UCSD-AML1 (cell line): ENCODE results near the gene DRD2.

ENCODE experiments used
- DNase-seq: peaks from one replicate; lab custom pipeline; 2025; ENCODE audit not compliant: unreplicated experiment; lab: John Stamatoyannopoulos, UW

DRD2 gene

GRCh38 chr11:113447621-113448315 lies 27.4 kb downstream of the DRD2 start:
- DNase-seq, result no peak

DNA sequence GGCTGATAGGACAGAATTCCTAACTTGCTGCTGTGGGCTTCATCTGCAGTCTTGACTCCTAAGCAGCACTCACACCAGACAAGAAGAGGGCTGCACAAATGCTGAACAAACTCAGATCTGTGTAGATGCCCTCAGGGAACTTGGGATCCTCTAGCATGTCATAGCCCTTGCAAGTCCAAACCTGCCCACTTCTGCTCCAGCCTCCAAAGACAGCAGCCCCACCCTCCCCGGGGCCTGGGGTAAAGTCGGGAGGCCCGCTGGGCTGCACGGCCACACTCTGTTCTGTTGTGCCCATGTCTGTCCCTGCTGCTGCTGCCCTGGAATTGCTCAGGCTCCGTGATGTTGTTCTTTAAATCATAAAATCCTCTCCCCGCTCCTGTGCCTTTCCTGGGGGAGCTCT lies 28.3 kb downstream of the DRD2 start:
- no peak for DNase-seq

- no peak for DNase-seq
Measured at GRCh38 chr11:113446112-113446511, 29.1 kb downstream of the DRD2 start.

DNA sequence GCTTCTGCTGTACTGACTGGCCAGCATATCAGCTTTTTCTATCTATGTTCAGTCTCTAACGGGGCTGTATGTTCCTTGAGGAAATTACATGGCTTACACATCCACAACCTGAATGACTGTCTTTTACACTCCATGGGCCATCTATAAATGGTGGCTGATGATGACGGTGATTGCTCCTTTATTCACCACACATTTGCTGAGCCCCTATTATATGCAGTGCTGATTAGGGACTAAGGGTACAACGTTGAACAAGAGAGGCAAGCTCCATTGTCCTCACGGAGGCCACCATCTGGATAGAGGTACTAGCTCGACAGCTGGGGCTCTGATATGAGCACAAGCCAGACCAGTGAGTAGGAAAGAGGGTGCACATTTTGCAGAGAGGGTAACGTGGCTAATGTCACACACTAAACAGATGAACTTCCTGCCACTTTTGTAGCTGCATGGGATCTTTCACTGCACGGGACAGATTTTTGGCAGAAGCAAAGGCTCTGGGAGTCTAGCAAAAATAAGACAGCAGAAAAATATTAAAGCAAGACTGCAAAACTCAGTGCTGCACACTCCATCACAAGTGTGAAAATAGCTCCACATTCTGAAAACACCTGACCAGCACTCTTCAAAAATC lies 30.6 kb downstream of the DRD2 start:
- no peak for DNase-seq

GRCh38 chr11:113440816-113441215 lies 34.4 kb downstream of the DRD2 start:
- no peak for DNase-seq

DNA sequence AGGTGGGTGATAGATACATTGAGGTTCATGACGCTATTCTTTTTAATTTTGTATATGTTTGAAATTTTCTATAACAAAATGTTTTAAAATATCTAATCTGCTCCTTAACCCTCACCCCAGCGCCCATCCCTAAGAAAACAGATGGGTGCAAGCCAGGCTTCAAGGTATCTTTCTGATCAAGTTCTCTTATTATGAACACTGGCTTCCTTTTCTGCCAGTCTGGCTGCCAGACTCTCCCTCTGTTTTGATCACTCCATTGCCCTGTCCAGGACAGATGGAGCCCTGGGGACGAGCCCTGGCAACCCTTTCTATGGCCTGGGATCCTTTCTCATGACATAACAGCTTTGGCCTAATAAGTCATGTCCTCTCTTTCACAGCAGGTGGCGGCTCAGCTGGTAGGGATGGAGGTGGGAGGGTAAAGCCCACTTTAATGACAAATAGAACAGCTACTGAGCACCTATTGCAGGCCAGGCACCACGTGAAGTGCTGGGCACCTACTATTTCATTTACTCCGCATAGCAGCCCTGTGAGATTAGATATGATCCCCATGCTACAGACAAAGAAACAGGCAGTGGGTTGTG lies 38.4 kb downstream of the DRD2 start:
- DNase-seq, result no peak

DNA sequence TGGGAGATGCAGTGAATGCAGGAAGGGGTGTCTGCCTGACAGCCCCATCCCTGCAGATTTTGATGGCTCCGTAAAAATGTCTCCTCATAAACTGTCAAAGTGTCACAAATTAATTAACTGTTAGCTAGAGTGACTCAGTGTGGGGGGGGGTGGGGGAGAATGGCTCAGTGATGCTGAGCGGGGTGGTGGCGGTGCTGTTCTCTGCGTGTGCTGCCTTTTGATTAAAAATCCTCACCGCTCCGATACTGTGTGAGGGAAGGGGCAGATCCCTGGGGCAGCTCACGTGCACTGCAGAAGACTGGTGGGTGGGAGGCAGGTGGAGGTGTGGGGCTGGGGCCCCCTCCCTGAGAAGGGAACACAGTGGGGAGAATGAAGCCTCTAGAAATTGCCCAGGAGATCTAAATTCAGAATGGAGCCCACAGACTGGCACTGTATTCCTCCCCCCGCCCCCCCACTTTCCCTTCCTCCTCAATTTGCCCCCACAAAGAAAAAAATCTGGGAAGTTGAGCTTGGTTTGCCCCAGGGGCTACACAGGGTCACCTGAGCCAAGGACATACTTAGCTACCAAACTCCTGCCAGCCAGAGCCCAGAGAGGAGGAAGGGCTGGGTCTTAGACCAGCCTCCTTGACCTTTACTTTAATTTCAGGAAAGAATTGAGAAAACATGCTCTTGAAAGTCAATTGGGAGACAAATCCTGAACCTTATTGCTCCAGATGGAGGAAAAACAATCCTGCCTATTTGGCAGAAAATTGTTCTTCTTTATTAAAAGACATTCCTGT lies 39.8 kb downstream of the DRD2 start:
- DNase-seq, result no peak

DNA sequence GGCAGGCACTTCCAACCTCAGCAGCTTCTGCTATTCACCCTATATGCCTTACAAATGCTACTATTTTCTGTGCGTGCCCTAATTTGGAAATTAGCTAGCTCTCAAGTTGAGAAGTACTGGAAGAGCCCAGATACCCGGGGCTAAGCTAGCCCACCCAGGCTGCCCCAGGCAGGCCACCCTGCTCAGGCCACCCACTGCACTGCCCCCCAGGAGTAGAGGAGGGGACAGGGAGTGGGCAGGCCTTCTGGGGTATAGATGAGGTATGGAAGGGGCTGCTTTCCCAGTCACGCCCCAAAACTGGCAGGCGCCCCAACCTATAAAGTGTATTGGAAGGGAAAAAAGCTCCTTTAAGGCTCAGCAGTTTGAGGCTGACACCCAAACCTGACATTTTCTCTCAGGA lies 43.5 kb downstream of the DRD2 start:
- no peak for DNase-seq

DNA sequence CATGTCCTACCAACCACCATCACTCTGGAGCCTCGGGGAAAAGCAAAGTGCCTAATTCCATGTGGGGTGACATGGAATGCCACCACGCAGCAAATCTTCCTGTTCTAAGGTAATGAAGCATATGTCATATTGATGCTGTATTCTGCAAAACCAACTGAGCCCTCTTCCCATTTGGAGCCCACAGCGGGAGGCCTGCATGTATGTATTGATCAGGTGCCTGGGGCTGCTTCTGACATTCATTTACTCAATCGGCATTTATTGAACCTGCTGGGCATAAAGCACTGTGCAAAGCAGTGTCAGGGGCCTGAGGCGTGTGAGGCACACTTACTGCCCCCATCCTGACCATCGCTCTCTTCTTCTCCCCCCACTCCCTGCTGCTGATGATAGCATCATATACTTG lies 48.5 kb downstream of the DRD2 start:
- no peak for DNase-seq

GRCh38 chr11:113420808-113421207 lies 54.4 kb downstream of the DRD2 start:
- DNase-seq, result no peak

DNA sequence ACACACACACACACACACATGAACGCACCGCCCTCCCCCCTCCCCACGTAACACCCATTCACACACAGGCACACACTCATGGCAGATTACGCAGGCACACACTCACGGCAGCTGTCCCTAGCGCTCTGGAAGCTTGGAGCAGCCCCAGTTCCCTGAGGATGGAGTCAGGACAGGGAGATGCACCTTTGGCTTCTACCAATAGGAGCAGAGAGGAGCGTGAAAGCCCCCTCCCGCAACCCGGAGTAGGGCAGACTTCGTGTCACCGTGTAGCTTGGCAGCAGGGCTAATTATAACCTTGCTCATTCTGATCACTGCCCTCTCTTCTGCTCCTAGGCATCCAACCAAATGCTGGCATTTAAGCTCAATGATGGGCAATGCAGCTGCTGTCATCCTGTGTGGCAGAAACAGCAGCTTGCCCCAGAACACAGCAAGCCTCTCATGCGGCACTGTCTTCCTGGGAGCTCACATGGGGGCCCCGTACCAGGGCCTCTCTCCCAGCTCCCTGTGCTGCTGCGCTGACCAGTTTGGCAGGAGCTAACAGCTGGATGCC lies 55.7 kb downstream of the DRD2 start:
- no peak for DNase-seq

- DNase-seq, result no peak
Measured at GRCh38 chr11:113417428-113417827, 57.8 kb downstream of the DRD2 start.

DNA sequence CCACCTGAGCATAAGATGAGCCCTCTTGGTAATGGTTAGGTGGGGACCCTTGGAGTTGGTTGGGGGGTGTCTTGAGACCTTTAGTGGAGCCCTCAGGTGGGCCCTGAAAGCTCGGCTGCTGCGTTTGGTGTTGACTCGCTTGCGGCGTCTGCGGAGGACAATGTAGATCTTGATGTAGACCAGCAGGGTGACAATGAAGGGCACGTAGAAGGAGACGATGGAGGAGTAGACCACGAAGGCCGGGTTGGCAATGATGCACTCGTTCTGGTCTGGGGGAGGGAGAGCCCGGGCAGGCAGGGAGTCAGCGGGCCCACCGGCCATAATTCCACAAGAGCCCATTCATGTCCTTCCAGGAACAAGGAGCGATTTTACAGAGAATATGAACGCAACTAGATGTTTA lies 59.9 kb downstream of the DRD2 start:
- DNase-seq, result no peak

DNA sequence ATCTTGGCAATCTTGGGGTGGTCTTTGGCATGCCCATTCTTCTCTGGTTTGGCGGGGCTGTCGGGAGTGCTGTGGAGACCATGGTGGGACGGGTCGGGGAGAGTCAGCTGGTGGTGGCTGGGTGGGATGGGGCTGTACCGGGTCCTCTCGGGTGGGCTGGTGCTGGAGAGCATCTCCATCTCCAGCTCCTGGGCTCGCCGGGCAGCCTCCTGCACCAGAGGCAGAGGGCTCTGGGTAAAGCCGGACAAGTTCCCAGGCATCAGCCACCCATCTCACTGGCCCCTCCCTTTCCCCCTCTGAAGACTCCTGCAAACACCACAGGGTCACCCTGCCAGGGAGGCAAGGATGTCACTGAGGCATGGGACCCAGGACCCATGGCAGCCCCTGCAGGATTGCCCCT lies 62.5 kb downstream of the DRD2 start:
- DNase-seq, result no peak

DNA sequence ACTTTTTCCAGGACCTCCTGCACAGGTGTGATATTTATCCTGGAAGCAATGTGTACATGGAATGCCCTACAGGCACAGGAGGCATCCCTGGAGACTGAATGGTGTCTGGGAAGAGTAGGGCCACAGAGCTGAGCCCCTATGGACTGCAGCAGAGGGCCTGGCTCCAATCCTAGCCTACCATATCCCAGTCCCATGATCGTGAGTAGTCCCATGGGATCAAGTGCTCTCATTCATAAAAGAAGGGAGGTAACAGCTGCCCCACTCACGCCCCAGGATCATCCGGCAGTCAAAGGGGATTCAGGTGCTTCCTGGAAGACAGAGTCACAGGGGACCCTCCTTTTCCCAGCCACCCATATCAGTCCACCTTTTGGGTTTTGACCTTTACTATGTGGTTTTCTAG lies 63.7 kb downstream of the DRD2 start:
- no peak for DNase-seq

GRCh38 chr11:113410414-113411135 lies 64.6 kb downstream of the DRD2 start:
- DNase-seq, result no peak

GRCh38 chr11:113409526-113409925 lies 65.7 kb downstream of the DRD2 start:
- DNase-seq, result no peak

DNA sequence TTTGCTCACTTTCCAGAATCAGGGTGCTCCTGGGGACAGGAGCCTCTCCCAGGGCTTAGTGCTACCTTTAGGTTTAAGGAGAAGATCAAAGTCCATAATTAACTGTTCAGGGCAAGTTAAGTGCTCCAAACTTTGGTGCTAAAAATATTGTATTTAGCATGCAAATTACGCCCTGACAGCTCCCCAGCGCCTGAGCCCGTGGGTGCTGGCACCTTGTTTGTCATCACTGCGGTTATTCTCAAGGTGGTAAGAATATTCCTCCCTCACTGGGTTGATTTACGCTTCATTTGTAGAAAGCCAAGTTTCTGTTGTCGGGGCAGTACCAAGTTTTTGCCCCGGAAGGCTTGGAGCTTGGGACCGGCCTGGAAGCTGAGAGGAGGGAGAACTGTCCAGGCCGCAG lies 66.3 kb downstream of the DRD2 start:
- DNase-seq, result no peak

DNA sequence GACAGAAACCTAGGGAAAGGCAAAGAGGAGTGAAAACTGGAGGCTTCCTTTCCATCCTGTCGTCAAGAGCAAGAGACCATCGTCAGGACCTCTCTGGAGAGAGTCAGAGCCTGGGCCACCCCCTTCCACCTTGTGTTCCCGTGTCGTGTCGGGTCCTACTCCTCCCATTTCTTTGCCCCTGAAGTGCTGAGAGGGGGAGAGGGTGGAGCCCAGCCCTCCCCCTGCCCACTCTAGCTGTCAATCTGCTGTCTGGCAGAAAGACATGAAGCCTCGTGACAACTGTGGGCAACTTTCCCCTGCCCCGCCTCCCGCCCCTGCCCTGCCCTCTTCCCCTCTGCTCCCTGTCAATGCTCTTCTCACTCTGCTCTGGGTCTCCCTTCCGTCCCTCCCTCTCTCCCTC lies 67.0 kb downstream of the DRD2 start:
- no peak for DNase-seq

DNA sequence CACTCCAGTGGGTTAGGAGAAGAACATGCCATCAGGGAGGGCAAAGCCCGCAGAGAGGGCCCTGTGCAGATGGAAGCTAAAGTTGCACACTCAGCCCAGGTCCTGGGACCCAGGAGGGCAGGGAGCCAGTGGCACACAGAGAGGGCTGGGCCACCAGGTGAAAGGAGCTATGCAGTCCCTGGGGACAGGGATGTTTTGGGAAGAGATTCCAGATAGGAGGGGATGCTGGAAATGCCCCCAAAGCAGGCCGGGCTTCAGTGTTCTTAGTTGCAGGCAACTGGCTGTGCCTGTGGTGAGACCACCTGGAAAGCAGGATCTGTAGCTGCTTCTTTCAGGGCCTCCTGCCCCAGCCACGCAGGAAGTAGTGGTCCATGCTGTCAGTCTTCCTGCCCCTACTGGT lies 68.0 kb downstream of the DRD2 start:
- no peak for DNase-seq
